ENCODE data around the gene RAB11A.

The RAB11A gene

DNA sequence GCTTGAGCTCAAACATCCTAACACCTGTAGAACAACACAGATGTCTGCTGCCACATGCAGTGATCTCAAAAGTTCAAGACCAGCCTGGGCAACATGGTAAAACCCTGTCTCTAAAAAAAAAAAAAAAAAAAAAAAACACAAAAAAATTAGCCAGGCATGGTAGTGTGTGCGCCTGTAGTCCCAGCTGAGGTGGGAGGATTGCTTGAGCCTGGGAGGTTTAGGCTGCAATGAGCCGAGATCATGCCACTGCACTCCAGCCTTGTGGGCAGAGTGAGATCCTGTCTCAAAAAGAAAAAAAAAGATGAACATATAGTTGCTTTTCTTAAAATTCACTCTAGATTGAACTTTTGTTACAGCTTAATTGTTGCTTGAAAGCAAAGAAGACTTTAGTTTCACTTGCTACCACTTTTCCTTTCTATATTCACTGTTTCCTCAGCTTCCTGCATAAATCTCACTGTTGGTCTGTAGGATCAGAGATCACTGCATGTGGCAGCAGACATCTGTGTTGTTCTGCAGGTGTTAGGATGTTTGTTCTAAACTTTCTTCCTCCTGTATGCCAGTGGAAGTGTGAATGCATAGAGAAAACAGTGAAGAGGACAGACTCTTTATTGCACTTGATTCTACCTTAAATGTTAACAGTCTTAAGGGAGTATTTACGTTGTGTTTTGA, 12.6 kb downstream of the RAB11A start:
- H3K9me3 ChIP-seq (ENCODE audit: insufficient read depth, low read length, severe bottlenecking) = no peaks in the 10 kb centered on the region
- ATAC-seq (ENCODE audit: insufficient read depth, low read depth) = peak; percentile 78

DNA sequence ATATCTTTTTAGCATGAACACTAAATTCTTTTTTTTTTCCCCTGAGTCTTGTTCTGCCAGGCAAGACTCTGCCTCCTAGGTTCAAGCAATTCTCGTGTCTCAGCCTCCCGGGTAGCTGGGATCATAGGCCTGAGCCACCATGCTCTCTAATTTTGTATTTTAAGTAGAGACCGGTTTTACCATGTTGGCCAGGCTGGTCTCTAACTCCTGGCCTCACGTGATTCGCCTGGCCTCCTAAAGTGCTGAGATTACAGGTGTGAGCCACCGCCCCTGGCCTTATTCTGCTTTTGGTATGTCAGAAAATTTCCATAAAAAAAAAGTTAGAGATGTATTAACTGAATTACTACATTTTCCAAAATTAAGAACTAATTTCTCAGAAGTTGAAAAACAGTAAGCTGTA, 14.3 kb downstream of the RAB11A start:
- peaks cover 89% of the 10 kb centered on the region for H3K36me3 ChIP-seq (ENCODE audit: insufficient read depth, low read length)
- no peak overlapping the region for H3K4me3 ChIP-seq (ENCODE audit: low read depth in 1 of 2, low read length in 2 of 2)
- no peak overlapping the region for H3K27ac ChIP-seq (ENCODE audit: low read length)
- no peaks in the 10 kb centered on the region for H3K9me3 ChIP-seq (ENCODE audit: insufficient read depth, low read length, severe bottlenecking)
- H3K27me3 ChIP-seq (ENCODE audit: insufficient read depth, low read length, poor library complexity) = no peaks in the 10 kb centered on the region
- no peak overlapping the region for H2AFZ ChIP-seq (ENCODE audit: low read depth, low read length)
- H3K4me1 ChIP-seq (ENCODE audit: insufficient read depth, low read length) = peaks cover 25% of the 10 kb centered on the region; the same call in 1 of the 2 replicates
- ATAC-seq (ENCODE audit: insufficient read depth, low read depth) (no peak), DNase-seq (no peak)
- peaks cover 21% of the 10 kb centered on the region for H3K79me2 ChIP-seq (ENCODE audit: insufficient read depth, low read length)
- no peak overlapping the region for H3K9ac ChIP-seq (ENCODE audit: low read depth, low read length)
- H4K20me1 ChIP-seq (ENCODE audit: insufficient read depth, low read length) = no peaks in the 10 kb centered on the region; the same call in 1 of the 2 replicates
- no peak for TF ChIP-seq CTCF (IDR thresholded peaks at IDR 0.05; ENCODE audit: borderline replicate concordance, extremely low read depth, low read length, poor library complexity, severe bottlenecking)
- no peak for TF ChIP-seq EZH2 (IDR thresholded peaks at IDR 0.05; ENCODE audit: borderline replicate concordance, low read depth, low read length, severe bottlenecking)
- H3K4me2 ChIP-seq (ENCODE audit: insufficient read depth, low read length) = no peak overlapping the region

More for the DNA sequence above, 12.6 kb downstream of the RAB11A start:
- Histone ChIP-seq H3K36me3 (ENCODE audit: insufficient read depth, low read length) (peaks cover 89% of the 10 kb centered on the region), H3K27ac (ENCODE audit: low read length) (peak overlapping the region; percentile 22; the same call in 1 of the 2 replicates), H3K4me2 (ENCODE audit: insufficient read depth, low read length) (0 out of 2 replicates have a peak overlapping the region, but pooled peaks have one; percentile 13), H4K20me1 (ENCODE audit: insufficient read depth, low read length) (peaks cover 5% of the 10 kb centered on the region; the same call in 1 of the 2 replicates), H3K4me1 (ENCODE audit: insufficient read depth, low read length) (peaks cover 25% of the 10 kb centered on the region; the same call in 1 of the 2 replicates), H3K27me3 (ENCODE audit: insufficient read depth, low read length, poor library complexity) (no peaks in the 10 kb centered on the region), H2AFZ (ENCODE audit: low read depth, low read length) (no peak overlapping the region), H3K9ac (ENCODE audit: low read depth, low read length) (no peak overlapping the region), H3K4me3 (ENCODE audit: low read depth in 1 of 2, low read length in 2 of 2) (no peak overlapping the region), H3K79me2 (ENCODE audit: insufficient read depth, low read length) (peaks cover 34% of the 10 kb centered on the region)
- TF ChIP-seq EZH2 (IDR thresholded peaks at IDR 0.05; ENCODE audit: borderline replicate concordance, low read depth, low read length, severe bottlenecking) (no peak), CTCF (IDR thresholded peaks at IDR 0.05; ENCODE audit: borderline replicate concordance, extremely low read depth, low read length, poor library complexity, severe bottlenecking) (no peak)
- DNase-seq = peak; percentile 24

DNA sequence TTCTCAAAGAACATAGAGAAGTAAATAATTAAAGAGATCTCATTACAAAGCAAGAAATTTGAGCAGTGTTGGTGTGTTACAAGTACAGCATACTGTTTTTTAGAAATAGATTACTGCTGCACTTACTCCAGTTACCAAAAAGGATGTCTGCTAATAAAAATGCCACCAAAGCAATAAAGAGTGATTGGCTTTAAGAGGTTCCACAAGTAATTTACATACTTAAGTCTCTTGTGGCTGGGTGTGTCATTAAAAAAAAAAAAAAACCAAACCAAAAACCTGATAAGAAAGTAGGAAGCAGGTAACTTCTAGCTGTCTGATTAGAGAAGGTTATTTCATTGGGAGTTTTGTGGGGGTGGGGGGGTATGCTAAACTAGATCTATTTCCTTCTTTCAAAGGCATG, 15.2 kb downstream of the RAB11A start:
- H3K4me2 ChIP-seq (ENCODE audit: insufficient read depth, low read length) = no peak overlapping the region
- H3K79me2 ChIP-seq (ENCODE audit: insufficient read depth, low read length) = peaks cover 22% of the 10 kb centered on the region
- no peak for DNase-seq
- ATAC-seq (ENCODE audit: insufficient read depth, low read depth) = no peak
- no peaks in the 10 kb centered on the region for H3K9me3 ChIP-seq (ENCODE audit: insufficient read depth, low read length, severe bottlenecking)
- peaks cover 85% of the 10 kb centered on the region for H3K36me3 ChIP-seq (ENCODE audit: insufficient read depth, low read length)
- TF ChIP-seq EZH2 (IDR thresholded peaks at IDR 0.05; ENCODE audit: borderline replicate concordance, low read depth, low read length, severe bottlenecking) = no peak
- TF ChIP-seq CTCF (IDR thresholded peaks at IDR 0.05; ENCODE audit: borderline replicate concordance, extremely low read depth, low read length, poor library complexity, severe bottlenecking) = no peak
- H2AFZ ChIP-seq (ENCODE audit: low read depth, low read length) = no peak overlapping the region
- H3K4me3 ChIP-seq (ENCODE audit: low read depth in 1 of 2, low read length in 2 of 2) = no peak overlapping the region
- H4K20me1 ChIP-seq (ENCODE audit: insufficient read depth, low read length) = no peaks in the 10 kb centered on the region; the same call in 1 of the 2 replicates
- no peaks in the 10 kb centered on the region for H3K27me3 ChIP-seq (ENCODE audit: insufficient read depth, low read length, poor library complexity)
- no peak overlapping the region for H3K9ac ChIP-seq (ENCODE audit: low read depth, low read length)
- H3K4me1 ChIP-seq (ENCODE audit: insufficient read depth, low read length) = peaks cover 25% of the 10 kb centered on the region; the same call in 1 of the 2 replicates
- H3K27ac ChIP-seq (ENCODE audit: low read length) = no peak overlapping the region

Data from DND-41 (cell line).